Measurements from ENCODE around the gene MFSD2B. TPM values are rescaled to one million over a fixed set of nuclear protein-coding genes. Genes with fewer than 3 reads are reported as not detected.

The MFSD2B gene
- total and polyA plus RNA-seq, 10 of the 15 experiments (the other 5 are each of a cell fraction or from before 2014, with no cell fraction given) = 0.07 to 0.51 (median 0.16) TPM; not detected in 4

DNA sequence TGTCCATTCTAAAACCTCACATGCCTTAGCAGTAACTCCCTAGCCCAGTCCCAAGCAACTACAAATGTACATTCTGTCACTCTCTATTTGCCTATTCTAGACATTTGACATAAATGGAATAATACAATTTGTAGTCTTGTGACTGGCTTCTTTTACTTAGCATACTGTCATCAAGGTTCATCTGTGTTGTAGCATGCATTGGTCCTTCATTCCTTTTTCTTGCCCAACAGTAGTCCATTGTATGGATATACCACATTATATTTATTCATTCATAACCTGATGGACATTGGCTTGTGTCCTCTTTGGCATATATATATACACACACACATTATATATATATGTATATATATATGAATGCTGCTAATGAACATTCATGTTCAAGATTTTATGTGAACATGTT is 2.2 kb upstream of the MFSD2B start:
- ChIA-PET CTCF (no interaction called here), POLR2A (no interaction called here), RAD21 (ENCODE audit: unreplicated experiment) (no interaction called here), SMC1A (ENCODE audit: uncharacterized antibody, unreplicated experiment) (no interaction called here)
- Histone ChIP-seq H3K9me3 (replicated peaks; ENCODE audit: control insufficient read depth, insufficient read depth, low read length) (no peaks in the 10 kb centered on the region), H4K20me1 (ENCODE audit: control insufficient read depth, insufficient read depth) (no peaks in the 10 kb centered on the region), H3K4me2 (ENCODE audit: control insufficient read depth, insufficient read depth) (no peak overlapping the region), H3K79me2 (ENCODE audit: control insufficient read depth, insufficient read depth, low read length) (no peaks in the 10 kb centered on the region), H3K4me1 (ENCODE audit: control insufficient read depth, insufficient read depth, low read length) (no peaks in the 10 kb centered on the region), H3K36me3 (ENCODE audit: control insufficient read depth in 2 of 2, insufficient read depth in 2 of 2, low read length in 1 of 2) (no peaks in the 10 kb centered on the region), H3K27ac (ENCODE audit: control insufficient read depth, insufficient read depth) (no peak overlapping the region), H2AFZ (ENCODE audit: control insufficient read depth, low read depth, low read length) (no peak overlapping the region), H3K9ac (ENCODE audit: control insufficient read depth, insufficient read depth, low read length) (no peak overlapping the region), H3K27me3 (replicated peaks in 1 of 2; ENCODE audit: control insufficient read depth in 2 of 2, insufficient read depth in 2 of 2, low read length in 1 of 2) (peaks cover 3 to 16% of the 10 kb centered on the region in 2 experiments), H3K4me3 (no peak overlapping the region)
- intact Hi-C loops (cut with micrococcal nuclease; ENCODE audit: unreplicated experiment) = no loop called here
- DNase-seq (ENCODE audit: low read depth, low spot score) = no peak
- no peak for ATAC-seq
- no TSS peak for BruUV-seq (replicated peaks)
- FAIRE-seq = no peak
- in situ Hi-C loops (cut with MboI) = no loop called here
- TF ChIP-seq, protein P1, sequence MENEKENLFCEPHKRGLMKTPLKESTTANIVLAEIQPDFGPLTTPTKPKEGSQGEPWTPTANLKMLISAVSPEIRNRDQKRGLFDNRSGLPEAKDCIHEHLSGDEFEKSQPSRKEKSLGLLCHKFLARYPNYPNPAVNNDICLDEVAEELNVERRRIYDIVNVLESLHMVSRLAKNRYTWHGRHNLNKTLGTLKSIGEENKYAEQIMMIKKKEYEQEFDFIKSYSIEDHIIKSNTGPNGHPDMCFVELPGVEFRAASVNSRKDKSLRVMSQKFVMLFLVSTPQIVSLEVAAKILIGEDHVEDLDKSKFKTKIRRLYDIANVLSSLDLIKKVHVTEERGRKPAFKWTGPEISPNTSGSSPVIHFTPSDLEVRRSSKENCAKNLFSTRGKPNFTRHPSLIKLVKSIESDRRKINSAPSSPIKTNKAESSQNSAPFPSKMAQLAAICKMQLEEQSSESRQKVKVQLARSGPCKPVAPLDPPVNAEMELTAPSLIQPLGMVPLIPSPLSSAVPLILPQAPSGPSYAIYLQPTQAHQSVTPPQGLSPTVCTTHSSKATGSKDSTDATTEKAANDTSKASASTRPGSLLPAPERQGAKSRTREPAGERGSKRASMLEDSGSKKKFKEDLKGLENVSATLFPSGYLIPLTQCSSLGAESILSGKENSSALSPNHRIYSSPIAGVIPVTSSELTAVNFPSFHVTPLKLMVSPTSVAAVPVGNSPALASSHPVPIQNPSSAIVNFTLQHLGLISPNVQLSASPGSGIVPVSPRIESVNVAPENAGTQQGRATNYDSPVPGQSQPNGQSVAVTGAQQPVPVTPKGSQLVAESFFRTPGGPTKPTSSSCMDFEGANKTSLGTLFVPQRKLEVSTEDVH (IDR thresholded peaks at IDR 0.05; ENCODE audit: low read depth, partially characterized antibody) = no peak
- TF ChIP-seq FOXK2 (IDR thresholded peaks at IDR 0.05) = no peak
- TF ChIP-seq SREBF2 (IDR thresholded peaks at IDR 0.05; ENCODE audit: low read length) = no peak
- TF ChIP-seq, protein P2, sequence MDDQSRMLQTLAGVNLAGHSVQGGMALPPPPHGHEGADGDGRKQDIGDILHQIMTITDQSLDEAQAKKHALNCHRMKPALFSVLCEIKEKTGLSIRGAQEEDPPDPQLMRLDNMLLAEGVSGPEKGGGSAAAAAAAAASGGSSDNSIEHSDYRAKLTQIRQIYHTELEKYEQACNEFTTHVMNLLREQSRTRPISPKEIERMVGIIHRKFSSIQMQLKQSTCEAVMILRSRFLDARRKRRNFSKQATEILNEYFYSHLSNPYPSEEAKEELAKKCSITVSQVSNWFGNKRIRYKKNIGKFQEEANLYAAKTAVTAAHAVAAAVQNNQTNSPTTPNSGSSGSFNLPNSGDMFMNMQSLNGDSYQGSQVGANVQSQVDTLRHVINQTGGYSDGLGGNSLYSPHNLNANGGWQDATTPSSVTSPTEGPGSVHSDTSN (IDR thresholded peaks at IDR 0.05; ENCODE audit: insufficient replicate concordance, low read depth, low read length) = no peak
- TF ChIP-seq CREM (IDR thresholded peaks at IDR 0.05; ENCODE audit: low read depth) = no peak
- TF ChIP-seq, protein P3, sequence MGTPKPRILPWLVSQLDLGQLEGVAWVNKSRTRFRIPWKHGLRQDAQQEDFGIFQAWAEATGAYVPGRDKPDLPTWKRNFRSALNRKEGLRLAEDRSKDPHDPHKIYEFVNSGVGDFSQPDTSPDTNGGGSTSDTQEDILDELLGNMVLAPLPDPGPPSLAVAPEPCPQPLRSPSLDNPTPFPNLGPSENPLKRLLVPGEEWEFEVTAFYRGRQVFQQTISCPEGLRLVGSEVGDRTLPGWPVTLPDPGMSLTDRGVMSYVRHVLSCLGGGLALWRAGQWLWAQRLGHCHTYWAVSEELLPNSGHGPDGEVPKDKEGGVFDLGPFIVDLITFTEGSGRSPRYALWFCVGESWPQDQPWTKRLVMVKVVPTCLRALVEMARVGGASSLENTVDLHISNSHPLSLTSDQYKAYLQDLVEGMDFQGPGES (IDR thresholded peaks at IDR 0.05) = no peak
- TF ChIP-seq, protein P4, sequence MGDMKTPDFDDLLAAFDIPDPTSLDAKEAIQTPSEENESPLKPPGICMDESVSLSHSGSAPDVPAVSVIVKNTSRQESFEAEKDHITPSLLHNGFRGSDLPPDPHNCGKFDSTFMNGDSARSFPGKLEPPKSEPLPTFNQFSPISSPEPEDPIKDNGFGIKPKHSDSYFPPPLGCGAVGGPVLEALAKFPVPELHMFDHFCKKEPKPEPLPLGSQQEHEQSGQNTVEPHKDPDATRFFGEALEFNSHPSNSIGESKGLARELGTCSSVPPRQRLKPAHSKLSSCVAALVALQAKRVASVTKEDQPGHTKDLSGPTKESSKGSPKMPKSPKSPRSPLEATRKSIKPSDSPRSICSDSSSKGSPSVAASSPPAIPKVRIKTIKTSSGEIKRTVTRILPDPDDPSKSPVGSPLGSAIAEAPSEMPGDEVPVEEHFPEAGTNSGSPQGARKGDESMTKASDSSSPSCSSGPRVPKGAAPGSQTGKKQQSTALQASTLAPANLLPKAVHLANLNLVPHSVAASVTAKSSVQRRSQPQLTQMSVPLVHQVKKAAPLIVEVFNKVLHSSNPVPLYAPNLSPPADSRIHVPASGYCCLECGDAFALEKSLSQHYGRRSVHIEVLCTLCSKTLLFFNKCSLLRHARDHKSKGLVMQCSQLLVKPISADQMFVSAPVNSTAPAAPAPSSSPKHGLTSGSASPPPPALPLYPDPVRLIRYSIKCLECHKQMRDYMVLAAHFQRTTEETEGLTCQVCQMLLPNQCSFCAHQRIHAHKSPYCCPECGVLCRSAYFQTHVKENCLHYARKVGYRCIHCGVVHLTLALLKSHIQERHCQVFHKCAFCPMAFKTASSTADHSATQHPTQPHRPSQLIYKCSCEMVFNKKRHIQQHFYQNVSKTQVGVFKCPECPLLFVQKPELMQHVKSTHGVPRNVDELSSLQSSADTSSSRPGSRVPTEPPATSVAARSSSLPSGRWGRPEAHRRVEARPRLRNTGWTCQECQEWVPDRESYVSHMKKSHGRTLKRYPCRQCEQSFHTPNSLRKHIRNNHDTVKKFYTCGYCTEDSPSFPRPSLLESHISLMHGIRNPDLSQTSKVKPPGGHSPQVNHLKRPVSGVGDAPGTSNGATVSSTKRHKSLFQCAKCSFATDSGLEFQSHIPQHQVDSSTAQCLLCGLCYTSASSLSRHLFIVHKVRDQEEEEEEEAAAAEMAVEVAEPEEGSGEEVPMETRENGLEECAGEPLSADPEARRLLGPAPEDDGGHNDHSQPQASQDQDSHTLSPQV (IDR thresholded peaks at IDR 0.05) = no peak
- TF ChIP-seq ZZZ3 (IDR thresholded peaks at IDR 0.05; ENCODE audit: control insufficient read depth, insufficient read length, low read depth) = no peak
- no peak for TF ChIP-seq ZNF274 (IDR thresholded peaks at IDR 0.05; ENCODE audit: insufficient read depth, insufficient read length)
- TF ChIP-seq NR2C2 (IDR thresholded peaks at IDR 0.05; ENCODE audit: borderline replicate concordance, control insufficient read depth, insufficient read length, low read depth) = no peak
- TF ChIP-seq, protein P5, sequence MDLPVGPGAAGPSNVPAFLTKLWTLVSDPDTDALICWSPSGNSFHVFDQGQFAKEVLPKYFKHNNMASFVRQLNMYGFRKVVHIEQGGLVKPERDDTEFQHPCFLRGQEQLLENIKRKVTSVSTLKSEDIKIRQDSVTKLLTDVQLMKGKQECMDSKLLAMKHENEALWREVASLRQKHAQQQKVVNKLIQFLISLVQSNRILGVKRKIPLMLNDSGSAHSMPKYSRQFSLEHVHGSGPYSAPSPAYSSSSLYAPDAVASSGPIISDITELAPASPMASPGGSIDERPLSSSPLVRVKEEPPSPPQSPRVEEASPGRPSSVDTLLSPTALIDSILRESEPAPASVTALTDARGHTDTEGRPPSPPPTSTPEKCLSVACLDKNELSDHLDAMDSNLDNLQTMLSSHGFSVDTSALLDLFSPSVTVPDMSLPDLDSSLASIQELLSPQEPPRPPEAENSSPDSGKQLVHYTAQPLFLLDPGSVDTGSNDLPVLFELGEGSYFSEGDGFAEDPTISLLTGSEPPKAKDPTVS (IDR thresholded peaks at IDR 0.05; ENCODE audit: low read depth, low read length) = no peak
- no peak for TF ChIP-seq ZNF207 (IDR thresholded peaks at IDR 0.05; ENCODE audit: borderline replicate concordance)
- TF ChIP-seq SMC3 (IDR thresholded peaks at IDR 0.05; ENCODE audit: borderline replicate concordance, low read length) = no peak
